Osteoblast (primary cell): ENCODE measurements around the gene EP300. TPM values are rescaled to one million over a fixed set of nuclear protein-coding genes. Genes with fewer than 3 reads are reported as not detected.

Experiments used
- DNase-seq: peaks from one replicate; pipeline ENCODE4 v3.0.0; 2011; ENCODE audit warnings: low spot score, mixed read lengths; ENCODE audit not compliant: insufficient read length; ENCODE audit errors: missing footprints
- H2AFZ ChIP-seq: 2 replicates; pipeline ENCODE4 v1.6.0; 2011; ENCODE audit warnings: mild to moderate bottlenecking, low read length
- H3K27ac ChIP-seq: 2 replicates; pipeline ENCODE4 v1.5.1; 2011; ENCODE audit warnings: mild to moderate bottlenecking, low read depth, low read length, moderate library complexity
- H3K27me3 ChIP-seq: 2 replicates; pipeline ENCODE4 v1.6.0; 2012; ENCODE audit warnings: mild to moderate bottlenecking, control low read depth, inconsistent platforms, low read length, moderate library complexity; ENCODE audit not compliant: insufficient read depth
- H3K36me3 ChIP-seq: 2 replicates; pipeline ENCODE4 v1.5.1; 2011; ENCODE audit warnings: mild to moderate bottlenecking, low read length, control low read depth, moderate library complexity; ENCODE audit not compliant: insufficient read depth
- H3K4me1 ChIP-seq: 2 replicates; pipeline ENCODE4 v1.5.1; 2011; ENCODE audit warnings: mild to moderate bottlenecking, low read length, control low read depth, moderate library complexity; ENCODE audit not compliant: insufficient read depth
- H3K4me2 ChIP-seq: 2 replicates; pipeline ENCODE4 v1.6.0; 2011; ENCODE audit warnings: mild to moderate bottlenecking, low read length; ENCODE audit not compliant: insufficient read depth
- H3K4me3 ChIP-seq: fragments of 200-600 bp; sonication (generic); 3 replicates; pipeline ENCODE4 v1.5.1; 2012; ENCODE audit warnings: mild to moderate bottlenecking, low read length, inconsistent platforms; ENCODE audit not compliant: insufficient read depth
- H3K79me2 ChIP-seq: 2 replicates; pipeline ENCODE4 v1.6.0; 2012; ENCODE audit warnings: mild to moderate bottlenecking, low read length, control low read depth, inconsistent platforms; ENCODE audit not compliant: insufficient read depth
- H3K9me3 ChIP-seq: 2 replicates; pipeline ENCODE4 v1.5.1; 2011; ENCODE audit warnings: low read depth, low read length, control low read depth
- H4K20me1 ChIP-seq: 2 replicates; pipeline ENCODE4 v1.6.0; 2012; ENCODE audit warnings: mild to moderate bottlenecking, low read length, control low read depth; ENCODE audit not compliant: insufficient read depth
- total RNA-seq: library from RNA; depleted of rRNA; stranded (reverse); fragments of >200 nt; gene quantifications from 2 replicates; pipeline ENCODE4 v1.2.3, GENCODE V29; 2012
- TF ChIP-seq, protein P1 (sequence below): IDR thresholded peaks from 2 replicates; pipeline ENCODE4 v1.5.1; 2011; ENCODE audit warnings: mild to moderate bottlenecking, low read depth, low read length, moderate library complexity; ENCODE audit errors: extremely low read depth

EP300 gene
- total RNA-seq, 1 donor, result 67.7 TPM

DNA sequence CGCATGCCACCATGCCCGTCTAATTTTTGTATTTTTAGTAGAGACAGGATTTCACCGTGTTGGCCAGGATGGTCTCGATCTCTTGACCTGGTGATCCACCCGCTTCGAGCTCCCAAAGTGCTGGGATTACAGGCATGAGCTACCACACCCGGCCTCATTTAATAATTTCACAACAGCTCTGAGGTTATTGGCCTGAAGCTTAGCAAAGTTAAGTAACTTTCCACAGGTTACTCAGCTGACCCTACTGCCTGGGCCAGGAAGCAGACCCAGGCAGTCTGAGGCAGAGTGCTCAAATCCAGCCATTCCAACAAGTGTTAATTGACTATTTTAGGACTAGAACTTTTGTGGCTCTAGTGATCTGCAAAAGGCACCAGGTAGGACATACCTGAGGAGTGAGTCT lies 60.5 kb downstream of the EP300 start:
- DNase-seq, result no peak
- Histone ChIP-seq H3K79me2 (peaks cover under 1% of the 10 kb centered on the region), H3K9me3 (no peaks in the 10 kb centered on the region), H3K27me3 (no peaks in the 10 kb centered on the region), H3K4me2 (no peak overlapping the region), H3K27ac (no peak overlapping the region), H2AFZ (no peak overlapping the region), H3K4me3 (no peak overlapping the region), H3K4me1 (no peaks in the 10 kb centered on the region), H3K36me3 (peaks cover 95% of the 10 kb centered on the region), H4K20me1 (no peaks in the 10 kb centered on the region)
- TF ChIP-seq, protein P1, sequence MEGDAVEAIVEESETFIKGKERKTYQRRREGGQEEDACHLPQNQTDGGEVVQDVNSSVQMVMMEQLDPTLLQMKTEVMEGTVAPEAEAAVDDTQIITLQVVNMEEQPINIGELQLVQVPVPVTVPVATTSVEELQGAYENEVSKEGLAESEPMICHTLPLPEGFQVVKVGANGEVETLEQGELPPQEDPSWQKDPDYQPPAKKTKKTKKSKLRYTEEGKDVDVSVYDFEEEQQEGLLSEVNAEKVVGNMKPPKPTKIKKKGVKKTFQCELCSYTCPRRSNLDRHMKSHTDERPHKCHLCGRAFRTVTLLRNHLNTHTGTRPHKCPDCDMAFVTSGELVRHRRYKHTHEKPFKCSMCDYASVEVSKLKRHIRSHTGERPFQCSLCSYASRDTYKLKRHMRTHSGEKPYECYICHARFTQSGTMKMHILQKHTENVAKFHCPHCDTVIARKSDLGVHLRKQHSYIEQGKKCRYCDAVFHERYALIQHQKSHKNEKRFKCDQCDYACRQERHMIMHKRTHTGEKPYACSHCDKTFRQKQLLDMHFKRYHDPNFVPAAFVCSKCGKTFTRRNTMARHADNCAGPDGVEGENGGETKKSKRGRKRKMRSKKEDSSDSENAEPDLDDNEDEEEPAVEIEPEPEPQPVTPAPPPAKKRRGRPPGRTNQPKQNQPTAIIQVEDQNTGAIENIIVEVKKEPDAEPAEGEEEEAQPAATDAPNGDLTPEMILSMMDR, result no peak

DNA sequence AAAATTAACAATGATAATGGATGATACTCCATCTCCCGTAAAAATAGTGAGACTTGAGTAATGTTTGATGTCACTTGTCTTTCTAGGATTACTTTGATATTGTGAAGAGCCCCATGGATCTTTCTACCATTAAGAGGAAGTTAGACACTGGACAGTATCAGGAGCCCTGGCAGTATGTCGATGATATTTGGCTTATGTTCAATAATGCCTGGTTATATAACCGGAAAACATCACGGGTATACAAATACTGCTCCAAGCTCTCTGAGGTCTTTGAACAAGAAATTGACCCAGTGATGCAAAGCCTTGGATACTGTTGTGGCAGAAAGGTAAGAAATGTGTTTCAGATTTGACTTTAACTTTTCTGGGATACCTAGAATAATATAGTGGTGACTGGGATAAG lies 64.7 kb downstream of the EP300 start:
- Histone ChIP-seq H4K20me1 (peaks cover 3% of the 10 kb centered on the region), H3K4me1 (no peaks in the 10 kb centered on the region), H3K27ac (no peak overlapping the region), H3K79me2 (peaks cover 2% of the 10 kb centered on the region), H3K4me3 (no peak overlapping the region), H3K36me3 (peaks cover 90% of the 10 kb centered on the region), H3K27me3 (no peaks in the 10 kb centered on the region), H3K4me2 (no peak overlapping the region), H2AFZ (no peak overlapping the region), H3K9me3 (no peaks in the 10 kb centered on the region)
- DNase-seq, result no peak
- TF ChIP-seq, protein P1, result no peak

DNA sequence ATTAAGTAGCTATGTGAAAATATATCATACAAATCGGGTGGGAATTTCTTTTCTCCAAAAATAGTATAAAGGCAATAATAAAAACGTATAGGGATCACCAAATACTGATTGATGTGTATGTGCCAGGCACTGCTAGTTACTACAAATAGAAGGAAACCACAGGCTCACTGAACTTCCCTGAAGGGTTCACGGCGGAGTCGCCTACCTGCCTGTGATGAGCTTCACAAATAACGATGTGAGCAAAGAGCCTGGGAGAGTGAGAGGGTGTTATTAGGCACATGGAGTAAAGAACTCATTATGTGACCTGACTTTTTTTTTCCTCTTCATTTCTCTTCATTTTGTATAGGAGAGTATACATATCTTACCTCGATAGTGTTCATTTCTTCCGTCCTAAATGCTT lies 76.8 kb downstream of the EP300 start:
- Histone ChIP-seq H3K4me2 (no peak overlapping the region), H3K4me1 (no peaks in the 10 kb centered on the region), H3K4me3 (no peak overlapping the region), H3K36me3 (peaks cover 83% of the 10 kb centered on the region), H3K79me2 (peaks cover 2% of the 10 kb centered on the region), H3K27me3 (no peaks in the 10 kb centered on the region), H3K27ac (no peak overlapping the region), H2AFZ (no peak overlapping the region), H3K9me3 (no peaks in the 10 kb centered on the region), H4K20me1 (peaks cover 5% of the 10 kb centered on the region)
- DNase-seq, result no peak
- TF ChIP-seq, protein P1, result no peak

DNA sequence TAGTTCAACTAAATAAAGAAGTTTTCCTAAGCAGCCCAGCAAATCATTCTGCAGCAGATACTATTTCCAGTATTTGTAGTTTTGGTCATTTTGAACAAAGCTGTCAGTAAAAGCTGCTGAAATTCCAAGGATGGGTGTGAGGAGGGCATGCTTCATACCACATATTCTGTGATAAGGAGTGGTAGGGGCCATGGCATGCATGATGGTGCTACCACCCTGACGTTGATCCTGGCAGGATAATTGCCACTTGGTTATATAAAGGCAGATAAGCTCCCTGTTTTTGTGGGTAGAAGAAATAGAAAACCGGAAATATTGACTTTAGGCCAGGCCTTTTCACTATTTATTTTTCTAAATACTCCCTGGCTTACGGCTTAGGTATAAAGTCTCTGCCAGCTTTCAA lies 79.6 kb downstream of the EP300 start:
- Histone ChIP-seq H2AFZ (no peak overlapping the region), H3K4me2 (no peak overlapping the region), H4K20me1 (peaks cover 7% of the 10 kb centered on the region), H3K9me3 (no peaks in the 10 kb centered on the region), H3K36me3 (peaks cover 82% of the 10 kb centered on the region), H3K4me3 (no peak overlapping the region), H3K79me2 (no peaks in the 10 kb centered on the region), H3K4me1 (no peaks in the 10 kb centered on the region), H3K27ac (no peak overlapping the region), H3K27me3 (no peaks in the 10 kb centered on the region)
- DNase-seq, result no peak
- TF ChIP-seq, protein P1, result no peak
